Fibroblast of lung (primary cell): Measurements from ENCODE around the gene PURA.

Experiments used
- CTCF ChIP-seq, 2 donors: IDR thresholded peaks in 1 of 2; conservative IDR thresholded peaks in 1 of 2; 1 replicate in 1 of 2; 2 replicates in 1 of 2; pipeline ENCODE4 v1.5.1; 2011 to 2012; ENCODE audit warnings: low read length in 2 of 2, control low read depth in 1 of 2, inconsistent platforms in 1 of 2, low read depth in 1 of 2, mild to moderate bottlenecking in 1 of 2
- EZH2 ChIP-seq: IDR thresholded peaks from 2 replicates; pipeline ENCODE4 v1.5.1; 2012; ENCODE audit warnings: low read length, control low read depth, mild to moderate bottlenecking; ENCODE audit errors: missing control alignments

GRCh38 chr5:140111011-140111858 is 2.7 kb upstream of the PURA start:
- TF ChIP-seq CTCF (conservative IDR thresholded peaks at IDR 0.05 in 1 of 2, IDR thresholded peaks at IDR 0.05 in 1 of 2; ENCODE audit: low read depth in 1 of 2, low read length in 2 of 2) (no peak), EZH2 (no peak)
